GM19372 (cell line): ENCODE data around the gene SH2D5.

ENCODE experiments used
- ATAC-seq: cut with Tn5 transposase; IDR thresholded peaks from one replicate; pipeline ENCODE4 v1.9.1; 2021; ENCODE audit warnings: mild to moderate bottlenecking, low read depth, moderate library complexity; ENCODE audit not compliant: unreplicated experiment

SH2D5 gene

GRCh38 chr1:20670936-20671335 lies 61.6 kb downstream of the SH2D5 start:
- no peak for ATAC-seq
